COR-L47 (cell line): Measurements from ENCODE around the gene NDUFS7.

Source experiments
- DNase-seq: peaks from one replicate; lab custom pipeline; 2025; lab: John Stamatoyannopoulos, UW

NDUFS7 gene

DNA sequence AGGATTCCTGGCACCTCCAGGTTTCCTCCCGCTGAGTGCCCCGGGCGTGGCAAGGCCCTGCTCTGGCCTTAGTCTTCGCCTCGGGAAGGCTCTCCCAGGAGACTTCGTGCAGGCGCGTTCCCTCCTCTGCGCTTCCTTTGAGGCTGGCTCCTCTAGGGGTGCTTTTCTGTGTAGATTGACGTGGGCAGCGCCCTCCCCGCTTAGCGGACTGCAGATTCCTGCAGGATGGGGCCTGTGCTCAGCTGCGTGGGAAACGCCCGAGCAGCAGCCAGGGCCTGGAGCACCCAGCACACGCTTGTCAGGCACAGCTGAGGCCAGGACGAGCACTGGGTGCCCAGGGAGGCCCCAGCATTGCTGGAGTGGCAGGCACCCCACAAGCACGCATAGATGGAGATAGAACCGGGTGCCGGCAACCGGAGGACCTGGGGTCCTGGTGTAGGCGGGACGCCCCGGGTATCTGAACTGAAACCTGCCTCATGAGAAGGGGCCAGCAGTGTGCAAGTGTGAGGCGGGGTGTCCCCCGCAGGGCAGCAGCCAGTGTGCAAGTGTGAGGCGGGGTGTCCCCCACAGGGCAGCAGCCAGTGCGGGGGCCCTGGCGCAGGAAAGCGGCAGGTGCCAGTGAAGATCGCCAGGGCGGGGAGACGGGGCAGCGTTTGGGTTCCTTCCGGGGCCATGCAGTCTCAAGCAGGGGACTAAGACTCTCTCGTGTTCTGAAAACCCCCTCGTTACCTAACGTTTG, 3.4 kb downstream of the NDUFS7 start:
- DNase-seq, result no peak

DNA sequence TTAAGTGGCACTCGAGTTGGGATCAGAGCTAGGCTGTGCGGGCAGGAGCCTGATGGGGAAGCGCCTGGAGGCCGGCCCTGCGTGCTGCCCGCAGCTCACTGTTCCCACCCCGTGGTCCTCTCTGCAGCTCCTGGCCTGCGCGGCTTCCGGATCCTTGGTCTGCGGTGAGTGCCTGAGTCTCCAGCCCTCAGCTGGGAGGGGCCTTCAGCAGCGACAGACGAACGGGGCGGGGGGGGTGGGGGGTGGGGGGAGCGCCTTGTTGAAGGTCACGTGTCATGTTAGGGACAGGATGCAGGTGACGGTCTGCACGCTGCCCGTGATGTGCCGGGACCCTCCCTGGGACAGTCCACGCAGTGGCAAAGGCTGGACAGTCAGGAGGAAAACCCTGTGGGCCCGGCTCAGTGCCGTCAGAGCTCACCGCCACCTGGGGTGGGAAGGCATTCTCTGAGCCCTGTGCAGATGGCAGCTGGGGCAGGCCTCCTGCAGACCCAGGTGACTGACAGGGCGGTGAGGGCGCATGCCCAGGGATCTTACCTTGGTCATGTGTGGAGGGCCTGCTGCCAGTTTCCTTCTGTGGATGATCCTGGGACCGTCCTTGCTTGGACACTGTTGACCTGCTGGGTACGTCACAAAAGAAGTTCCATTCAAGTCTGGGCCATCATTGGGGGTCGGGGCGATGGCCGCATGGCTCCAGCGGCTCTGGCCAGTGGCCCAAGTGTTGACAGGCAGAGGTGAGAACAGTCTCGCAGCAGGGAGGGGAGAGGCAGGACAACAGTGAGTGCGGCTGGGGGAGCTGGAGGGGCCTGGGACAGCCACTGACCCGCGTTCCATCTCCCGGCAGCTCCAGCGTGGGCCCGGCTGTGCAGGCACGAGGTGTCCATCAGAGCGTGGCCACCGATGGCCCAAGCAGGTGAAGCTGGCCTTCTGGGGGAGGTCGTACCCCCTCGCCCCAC, 4.3 kb downstream of the NDUFS7 start:
- DNase-seq, result no peak

DNA sequence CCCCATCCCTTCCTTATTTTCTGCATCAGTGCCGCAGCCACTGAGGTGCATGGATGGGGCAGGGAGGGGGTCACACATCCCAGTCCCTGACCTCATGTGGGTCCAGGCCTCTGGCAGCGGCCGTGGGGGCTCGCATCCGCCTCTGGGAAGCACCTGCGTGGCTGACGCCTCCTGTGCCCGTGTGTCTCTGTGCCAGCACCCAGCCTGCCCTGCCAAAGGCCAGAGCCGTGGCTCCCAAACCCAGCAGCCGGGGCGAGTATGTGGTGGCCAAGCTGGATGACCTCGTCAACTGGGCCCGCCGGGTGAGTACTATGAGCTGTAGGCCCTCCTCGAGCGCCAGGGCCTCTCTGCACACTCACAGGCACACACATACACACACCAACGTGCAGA, 4.9 kb downstream of the NDUFS7 start:
- no peak for DNase-seq

GRCh38 chr19:1389033-1389940, 5.6 kb downstream of the NDUFS7 start:
- no peak for DNase-seq

DNA sequence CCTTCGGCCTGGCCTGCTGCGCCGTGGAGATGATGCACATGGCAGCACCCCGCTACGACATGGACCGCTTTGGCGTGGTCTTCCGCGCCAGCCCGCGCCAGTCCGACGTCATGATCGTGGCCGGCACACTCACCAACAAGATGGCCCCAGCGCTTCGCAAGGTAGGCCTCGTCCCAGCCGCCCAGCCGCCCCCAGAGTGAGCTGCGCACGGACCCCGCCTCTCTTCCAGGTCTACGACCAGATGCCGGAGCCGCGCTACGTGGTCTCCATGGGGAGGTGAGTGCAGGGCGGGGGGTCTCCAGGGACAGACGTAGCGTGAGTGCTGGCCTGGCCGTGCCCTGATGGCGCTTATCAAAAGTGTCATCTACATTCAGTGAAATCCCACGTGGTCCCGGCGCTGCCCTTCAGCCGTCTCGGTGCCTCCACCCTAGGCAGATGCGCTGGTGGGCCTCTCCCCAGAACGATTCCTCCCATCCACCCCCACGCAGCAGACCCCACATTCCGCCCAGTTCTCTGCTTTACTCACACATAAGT, 7.2 kb downstream of the NDUFS7 start:
- DNase-seq, result no peak

DNA sequence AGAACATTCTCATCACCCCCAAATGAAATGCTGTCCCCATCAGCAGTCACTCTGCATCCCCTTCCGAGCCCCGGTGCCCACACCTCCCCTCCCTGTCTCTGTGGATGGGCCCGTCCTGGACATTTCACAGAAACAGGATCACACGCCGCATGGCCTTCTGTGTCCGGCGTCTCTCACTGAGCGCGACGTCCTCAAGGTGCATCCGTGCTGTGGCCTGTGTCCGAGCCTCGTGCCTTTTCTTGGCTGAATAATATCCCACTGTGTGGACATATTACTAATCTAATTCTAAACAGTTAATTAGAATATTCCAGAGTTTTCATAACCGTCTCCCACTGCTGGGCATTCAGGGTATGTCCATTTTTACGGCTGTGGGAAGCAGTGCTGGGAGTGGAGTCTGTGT, 8.7 kb downstream of the NDUFS7 start:
- no peak for DNase-seq

- DNase-seq, result no peak
Measured at GRCh38 chr19:1392939-1393530, 9.3 kb downstream of the NDUFS7 start.

GRCh38 chr19:1393841-1394240, 10.1 kb downstream of the NDUFS7 start:
- DNase-seq, result no peak

DNA sequence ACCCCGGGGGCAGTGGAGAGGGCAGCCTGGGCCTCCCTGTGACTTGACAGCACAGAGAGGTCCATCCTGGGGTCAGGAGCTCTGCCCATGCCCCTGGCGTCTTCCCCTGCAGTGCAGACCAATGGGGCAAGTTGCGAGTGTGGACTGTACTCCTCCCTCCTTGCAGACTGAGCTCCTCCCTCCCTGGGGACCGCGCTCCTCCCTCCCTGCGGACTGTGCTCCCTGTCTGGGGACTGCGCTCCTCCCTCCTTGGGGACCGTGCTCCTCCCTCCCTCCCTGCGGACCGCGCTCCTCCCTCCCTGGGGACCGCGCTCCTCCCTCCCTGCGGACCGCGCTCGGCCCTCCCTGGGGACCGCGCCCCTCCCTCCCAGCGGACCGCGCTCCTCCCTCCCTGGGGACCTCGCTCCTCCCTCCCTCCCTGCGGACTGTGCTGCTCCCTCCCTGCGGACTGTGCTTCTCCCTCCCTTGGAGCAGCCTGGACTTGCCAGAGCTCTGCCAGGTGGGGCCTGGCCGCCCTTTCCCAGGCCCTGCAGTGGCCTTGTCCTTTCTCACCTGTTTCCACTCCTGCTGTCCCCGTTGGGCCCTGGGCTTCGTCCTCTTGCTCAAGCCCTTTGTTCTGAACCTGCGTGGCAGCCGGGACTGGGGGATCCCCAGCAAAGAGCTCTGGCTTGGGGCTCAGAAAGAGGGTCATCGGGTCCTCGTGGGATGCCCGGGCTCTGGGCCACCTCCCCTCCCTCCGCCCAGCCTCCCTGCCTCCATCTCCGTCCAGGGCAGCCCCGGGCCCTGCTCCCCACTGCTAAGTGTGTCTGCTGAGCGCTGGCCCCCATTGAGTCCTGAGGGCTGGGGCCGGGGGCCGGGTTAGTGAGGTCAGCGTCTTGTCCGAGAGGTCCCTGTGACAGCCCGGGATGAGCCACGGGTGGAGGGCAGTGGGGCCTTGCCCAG, 10.8 kb downstream of the NDUFS7 start:
- no peak for DNase-seq

- no peak for DNase-seq
Measured at GRCh38 chr19:1395194-1396018, 11.7 kb downstream of the NDUFS7 start.

DNA sequence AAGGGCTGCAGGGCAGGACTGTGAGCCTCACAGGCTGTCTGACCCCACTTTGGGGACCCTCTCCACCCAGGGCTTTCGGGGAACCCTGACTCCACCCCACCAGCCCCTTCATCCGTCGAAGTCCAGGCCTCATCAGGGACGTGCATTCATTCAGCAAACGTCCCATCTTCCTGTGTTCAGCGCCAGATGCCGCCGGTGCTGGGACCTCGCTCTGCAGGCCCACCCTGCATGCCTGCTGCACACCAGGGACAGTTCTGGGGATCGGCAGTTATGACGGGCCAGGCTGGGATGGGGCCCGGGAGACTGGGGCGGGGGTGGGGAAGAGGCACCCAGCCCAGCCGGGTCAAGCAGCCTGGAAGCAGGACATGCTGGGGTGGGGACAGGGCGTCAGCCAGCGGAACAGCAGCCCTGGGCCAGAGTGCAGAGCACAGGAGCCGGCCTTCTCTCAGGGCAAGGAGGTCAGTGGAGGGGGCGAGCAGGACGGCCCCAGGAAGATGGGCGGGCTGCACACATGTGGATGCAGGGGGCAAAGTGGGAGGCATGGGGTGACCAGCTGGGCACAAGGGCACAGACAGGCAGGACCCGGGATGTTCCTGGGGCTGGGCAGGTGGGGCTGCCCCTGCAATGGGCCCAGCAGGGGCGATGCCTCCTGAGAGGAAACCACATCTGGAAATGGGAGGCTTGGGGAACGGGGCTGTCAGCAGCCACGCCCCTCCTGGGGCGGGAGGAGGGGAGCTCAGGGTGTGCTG, 12.5 kb downstream of the NDUFS7 start:
- DNase-seq, result no peak

GRCh38 chr19:1396768-1397679, 13.3 kb downstream of the NDUFS7 start:
- no peak for DNase-seq

DNA sequence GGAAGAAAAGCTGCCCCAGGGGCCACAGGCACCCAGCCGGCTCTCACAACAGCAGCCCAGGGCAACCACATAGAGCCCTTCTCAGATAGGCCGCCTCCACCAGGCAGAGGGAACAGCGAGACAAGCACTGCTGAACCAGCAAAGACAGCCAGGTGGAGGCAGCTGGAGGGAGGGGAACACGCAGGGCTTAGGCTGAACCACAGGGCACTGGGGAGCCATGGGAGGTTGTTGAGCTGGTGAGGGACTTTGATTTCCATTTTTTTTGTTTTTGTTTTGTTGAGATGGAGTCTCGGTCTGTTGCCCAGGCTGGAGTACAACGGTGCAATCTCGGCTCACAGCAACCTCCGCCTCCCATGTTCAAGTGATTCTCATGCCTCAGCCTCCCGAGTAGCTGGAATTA, 14.1 kb downstream of the NDUFS7 start:
- DNase-seq, result no peak

- no peak for DNase-seq
Measured at GRCh38 chr19:1399079-1399478, 15.4 kb downstream of the NDUFS7 start.

GRCh38 chr19:1399745-1400144, 16.0 kb downstream of the NDUFS7 start:
- no peak for DNase-seq

- no peak for DNase-seq
Measured at GRCh38 chr19:1400281-1401137, 16.8 kb downstream of the NDUFS7 start.
